ENCODE measurements around the gene NEGR1. TPM values are rescaled to one million over a fixed set of nuclear protein-coding genes. Genes with fewer than 3 reads are reported as not detected.

Gene NEGR1
- total RNA-seq, 1 experiment from 2014 or later: 0.05 TPM

- DNase-seq (ENCODE audit: low read depth, low spot score) (no peak), ATAC-seq (no peak)
- Histone ChIP-seq H2AFZ (ENCODE audit: low read depth, low read length, poor library complexity, severe bottlenecking) (no peak overlapping the region), H3K27me3 (ENCODE audit: insufficient read depth, low read length) (no peaks in the 10 kb centered on the region), H3K4me2 (ENCODE audit: low read length) (no peak overlapping the region), H3K36me3 (ENCODE audit: control insufficient read depth in 1 of 2, insufficient read depth in 2 of 2, low read length in 2 of 2) (no peaks in the 10 kb centered on the region), H4K20me1 (ENCODE audit: insufficient read depth) (no peaks in the 10 kb centered on the region), H3K9me2 (ENCODE audit: insufficient read depth) (no peaks in the 10 kb centered on the region), H3K27ac (ENCODE audit: low read depth, low read length) (no peak overlapping the region), H3K9ac (ENCODE audit: low read length) (no peak overlapping the region), H3K4me3 (replicated peaks in 1 of 2; ENCODE audit: low read depth in 1 of 2, low read length in 2 of 2) (no peak overlapping the region), H3K79me2 (ENCODE audit: insufficient read depth, low read length) (no peaks in the 10 kb centered on the region), H3K9me3 (ENCODE audit: control insufficient read depth in 1 of 2, insufficient read depth in 1 of 2, low read depth in 1 of 2, low read length in 2 of 2) (peaks cover 4 to 5% of the 10 kb centered on the region in 2 experiments; a peak in 2 of 4 replicates), H3K4me1 (ENCODE audit: control insufficient read depth in 1 of 2, insufficient read depth in 2 of 2, low read length in 2 of 2) (no peaks in the 10 kb centered on the region)
- POLR2A ChIA-PET: no interaction called here
- no TSS peak for BruUV-seq (replicated peaks)
- CTCF ChIA-PET: no interaction called here
- TF ChIP-seq EZH2phosphoT487 (IDR thresholded peaks at IDR 0.05; ENCODE audit: borderline replicate concordance): no peak
- TF ChIP-seq EZH2 (IDR thresholded peaks at IDR 0.05): no peak
- TF ChIP-seq SP1 (IDR thresholded peaks at IDR 0.05; ENCODE audit: low read depth): no peak
- no peak for TF ChIP-seq EGR1 (IDR thresholded peaks at IDR 0.05; ENCODE audit: low read depth)
- no peak for TF ChIP-seq ZNF274 (IDR thresholded peaks at IDR 0.05; ENCODE audit: low read depth, low read length)
- TF ChIP-seq CTCF (IDR thresholded peaks at IDR 0.05 in 2 of 3, conservative IDR thresholded peaks at IDR 0.05 in 1 of 3; ENCODE audit: borderline replicate concordance in 1 of 3, insufficient read depth in 1 of 3, low read depth in 2 of 3, low read length in 2 of 3): no peak
- TF ChIP-seq CEBPB (IDR thresholded peaks at IDR 0.05; ENCODE audit: low read depth): no peak
- TF ChIP-seq RAD21 (IDR thresholded peaks at IDR 0.05; ENCODE audit: low read depth): no peak
- TF ChIP-seq, protein P1, sequence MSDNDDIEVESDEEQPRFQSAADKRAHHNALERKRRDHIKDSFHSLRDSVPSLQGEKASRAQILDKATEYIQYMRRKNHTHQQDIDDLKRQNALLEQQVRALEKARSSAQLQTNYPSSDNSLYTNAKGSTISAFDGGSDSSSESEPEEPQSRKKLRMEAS (IDR thresholded peaks at IDR 0.05): no peak
- RAD21 ChIA-PET (ENCODE audit: low non-redundant PET in 1 of 2, low total read pairs in 2 of 2, uncharacterized antibody in 2 of 2, unreplicated experiment in 2 of 2): no interaction called here
- intact Hi-C loops (cut with micrococcal nuclease): no loop called here
Measured at GRCh38 chr1:72066431-72066830, 215.9 kb downstream of the NEGR1 start.
